GM12891 (cell line): Measurements from ENCODE around the gene HLA-DOA.

Experiments
- DNase-seq: peaks from one replicate; pipeline ENCODE4 v3.0.0; 2011; ENCODE audit warnings: low spot score; ENCODE audit not compliant: insufficient read length
- FAIRE-seq: peaks from 2 replicates; lab custom pipeline; 2011; peaks lifted over from hg19 to GRCh38; lab: Jason Lieb, UNC
- PAX5 ChIP-seq: IDR thresholded peaks from 2 replicates; pipeline ENCODE4 v1.6.1; 2011; ENCODE audit warnings: low read length, moderate library complexity, mild to moderate bottlenecking; ENCODE audit not compliant: insufficient read depth, severe bottlenecking
- POLR2A ChIP-seq: IDR thresholded peaks from 2 replicates; pipeline ENCODE4 v1.6.1; 2011; ENCODE audit warnings: low read depth, low read length, control low read depth
- POLR2AphosphoS5 ChIP-seq: IDR thresholded peaks from 2 replicates; pipeline ENCODE4 v1.6.1; 2011; ENCODE audit warnings: low read depth, low read length, control low read depth
- POU2F2 ChIP-seq: IDR thresholded peaks from 2 replicates; pipeline ENCODE4 v1.6.1; 2011; ENCODE audit warnings: low read depth, mild to moderate bottlenecking, control low read depth, low read length, moderate library complexity
- SPI1 ChIP-seq: IDR thresholded peaks from 2 replicates; pipeline ENCODE4 v1.6.1; 2011; ENCODE audit warnings: low read depth, low read length, control low read depth
- TAF1 ChIP-seq: IDR thresholded peaks from 2 replicates; pipeline ENCODE4 v1.6.1; 2011; ENCODE audit warnings: low read depth, low read length, control low read depth

The HLA-DOA gene

DNA sequence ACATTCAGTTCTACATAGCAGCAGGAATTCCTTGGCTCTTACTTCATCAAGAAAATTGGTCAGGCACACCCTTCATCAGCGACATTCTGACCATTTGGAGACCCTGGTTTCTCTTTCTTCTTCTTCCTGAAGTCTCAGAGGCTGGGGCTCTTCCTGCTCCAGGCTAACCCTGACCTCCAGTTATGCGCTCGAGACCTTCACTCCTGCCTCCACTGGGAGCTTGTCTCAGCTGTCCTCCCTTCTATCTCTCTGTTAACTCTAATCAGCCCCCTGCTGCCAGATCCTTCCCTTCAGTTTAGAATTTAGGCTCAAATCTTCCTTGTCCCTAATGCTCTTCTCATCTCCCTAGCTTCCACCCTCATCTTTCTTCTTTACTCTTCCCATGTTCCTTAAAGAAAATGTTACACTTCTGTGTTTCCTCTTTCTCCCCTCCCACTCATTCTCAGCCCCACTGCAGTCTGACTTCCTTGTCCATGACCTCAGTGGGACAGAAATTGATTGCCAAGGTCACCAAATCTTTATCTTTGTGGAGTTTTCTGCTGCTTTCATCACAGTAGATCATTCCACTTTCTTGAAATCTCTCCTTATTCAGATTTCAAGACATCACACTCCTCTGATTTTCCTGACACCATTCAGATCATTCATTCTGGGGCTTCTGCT is 8.4 kb upstream of the HLA-DOA start:
- TF ChIP-seq SPI1 (peak; percentile 48; the same call in 1 of the 2 replicates), POLR2AphosphoS5 (no peak)
- FAIRE-seq = peak; percentile 79
- DNase-seq = no peak

DNA sequence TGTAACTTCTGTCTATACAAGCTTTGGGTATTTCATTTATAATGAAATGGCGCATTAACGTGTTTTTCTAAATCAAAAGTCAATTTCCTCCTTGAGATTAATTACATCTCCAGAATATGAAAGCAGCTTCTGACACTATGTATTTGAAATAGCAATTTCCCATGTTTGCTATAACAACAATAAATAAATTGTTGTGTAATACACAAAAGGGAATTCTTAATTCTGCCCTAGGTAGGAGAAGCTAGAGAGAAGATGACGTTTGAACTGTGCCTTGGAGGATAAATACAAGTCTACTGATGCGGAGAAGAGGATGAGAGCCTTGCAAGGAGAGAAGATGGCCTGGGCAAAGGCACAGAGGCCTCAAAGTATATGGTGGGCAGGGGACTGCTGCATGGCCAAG is 7.6 kb upstream of the HLA-DOA start:
- TF ChIP-seq POU2F2 = no peak
- no peak for TF ChIP-seq SPI1
- TF ChIP-seq POLR2A = no peak
- TF ChIP-seq PAX5 = no peak
- TF ChIP-seq TAF1 = no peak
- no peak for TF ChIP-seq POLR2AphosphoS5
- DNase-seq (no peak), FAIRE-seq (no peak)

DNA sequence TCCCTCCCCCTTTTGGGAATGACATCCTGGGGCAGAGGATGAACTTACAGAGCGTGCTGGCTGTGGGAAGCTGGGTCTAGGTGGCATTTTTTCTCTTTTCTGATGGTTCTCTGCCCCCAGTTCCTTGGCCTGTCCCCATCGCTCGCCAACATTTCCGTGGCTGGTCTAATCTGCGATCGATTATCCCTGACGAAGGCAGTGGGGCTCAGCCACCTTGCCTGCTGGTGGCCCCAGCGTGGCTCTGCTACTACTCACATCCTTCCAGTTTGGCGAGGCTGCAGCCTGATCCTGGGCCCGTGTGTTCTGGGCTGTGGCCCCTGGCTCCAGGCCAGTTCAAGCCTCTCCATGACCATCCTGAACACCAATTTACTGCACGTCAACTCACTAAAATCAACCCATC is 6.4 kb upstream of the HLA-DOA start:
- FAIRE-seq (peak; percentile 66), DNase-seq (no peak)
- TF ChIP-seq POU2F2 (no peak), POLR2A (no peak), TAF1 (no peak), POLR2AphosphoS5 (no peak), SPI1 (no peak), PAX5 (no peak)

DNA sequence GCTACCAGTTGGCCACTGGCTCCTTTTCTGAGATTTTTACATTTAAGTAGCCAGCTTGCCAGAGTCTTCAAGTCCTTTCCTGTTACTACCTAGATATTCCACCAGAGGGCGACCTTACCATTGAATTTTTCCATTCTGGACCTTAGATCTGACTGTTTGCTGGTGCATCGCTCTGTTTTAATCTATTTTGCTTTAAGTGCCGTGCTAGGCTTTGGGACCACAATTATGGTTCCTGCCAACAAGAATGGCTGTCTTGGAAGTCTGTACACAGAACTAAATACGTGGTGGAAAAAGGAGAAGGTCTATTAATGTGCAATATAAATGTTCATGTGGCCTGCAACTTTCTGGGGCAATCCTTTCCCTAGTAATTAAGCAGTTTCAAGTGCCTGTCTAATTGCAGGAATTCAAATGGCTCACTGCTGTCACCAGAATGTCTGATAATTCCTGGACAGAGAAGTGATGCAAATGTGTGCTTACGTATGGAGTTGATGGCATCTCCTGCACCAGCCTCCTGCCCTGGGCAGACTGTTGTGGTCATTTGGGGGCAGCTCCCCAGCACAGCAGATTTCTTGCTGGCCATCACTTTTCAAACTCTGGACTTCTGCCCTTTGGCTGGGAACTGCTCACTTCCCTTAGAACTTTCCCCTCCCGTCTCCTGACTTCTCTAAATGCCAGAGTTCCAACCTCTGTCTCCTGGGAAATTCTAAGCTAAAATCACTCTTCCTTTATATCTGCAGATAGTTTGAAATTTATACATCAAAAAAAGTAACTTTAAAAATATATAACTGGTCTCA is 5.6 kb upstream of the HLA-DOA start:
- peak; percentile 97 for FAIRE-seq
- peak; percentile 26 for DNase-seq

DNA sequence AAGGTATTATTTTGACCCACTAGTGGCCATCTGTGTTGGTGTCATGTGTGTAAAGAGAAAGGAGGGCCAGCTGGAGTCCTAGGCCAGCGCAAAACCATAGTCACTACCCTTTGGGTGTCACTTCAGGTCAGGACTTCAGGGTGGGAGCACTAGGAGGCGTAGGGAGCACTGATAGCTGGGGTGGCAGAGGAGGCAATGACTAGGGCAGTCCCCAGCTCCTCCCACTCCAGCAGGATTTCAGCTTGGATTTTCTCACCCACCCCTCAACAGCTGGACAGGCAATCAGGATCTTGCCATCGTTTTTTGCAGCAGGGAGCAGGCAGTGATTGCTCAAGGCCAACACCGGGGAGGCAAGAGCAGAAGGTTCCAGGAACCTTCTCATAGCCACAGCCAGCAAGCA is 4.2 kb upstream of the HLA-DOA start:
- no peak for TF ChIP-seq POLR2A
- TF ChIP-seq SPI1 = no peak
- no peak for TF ChIP-seq TAF1
- no peak for FAIRE-seq
- no peak for DNase-seq

More for the DNA sequence above, 5.6 kb upstream of the HLA-DOA start:
- no peak for TF ChIP-seq PAX5
- no peak for TF ChIP-seq POLR2A
- no peak for TF ChIP-seq TAF1
- no peak for TF ChIP-seq POU2F2
- TF ChIP-seq POLR2AphosphoS5 = no peak
- TF ChIP-seq SPI1 = no peak

DNA sequence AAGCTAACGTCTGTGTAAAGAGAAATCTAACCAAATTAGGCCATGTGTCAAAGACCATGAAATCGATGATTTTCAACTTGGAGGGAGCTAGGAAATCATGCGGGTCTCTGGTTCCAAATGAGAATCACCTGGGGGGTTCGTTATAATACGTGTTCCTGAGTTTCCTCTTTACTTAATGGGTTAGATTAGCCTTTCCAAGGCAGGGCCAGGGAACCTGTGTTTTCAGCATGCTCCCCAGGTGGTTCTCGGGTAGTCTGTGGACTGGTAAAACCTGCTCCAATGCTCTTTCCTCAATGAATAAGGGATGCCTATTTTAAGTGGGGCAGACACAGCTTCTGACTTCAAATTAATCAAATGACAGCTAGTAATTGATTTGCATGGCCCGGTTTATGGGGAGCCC is 965 bp upstream of the HLA-DOA start:
- TF ChIP-seq POLR2AphosphoS5 (no peak), TAF1 (no peak), PAX5 (no peak), POU2F2 (no peak), SPI1 (no peak), POLR2A (no peak)
- DNase-seq = no peak
- no peak for FAIRE-seq

DNA sequence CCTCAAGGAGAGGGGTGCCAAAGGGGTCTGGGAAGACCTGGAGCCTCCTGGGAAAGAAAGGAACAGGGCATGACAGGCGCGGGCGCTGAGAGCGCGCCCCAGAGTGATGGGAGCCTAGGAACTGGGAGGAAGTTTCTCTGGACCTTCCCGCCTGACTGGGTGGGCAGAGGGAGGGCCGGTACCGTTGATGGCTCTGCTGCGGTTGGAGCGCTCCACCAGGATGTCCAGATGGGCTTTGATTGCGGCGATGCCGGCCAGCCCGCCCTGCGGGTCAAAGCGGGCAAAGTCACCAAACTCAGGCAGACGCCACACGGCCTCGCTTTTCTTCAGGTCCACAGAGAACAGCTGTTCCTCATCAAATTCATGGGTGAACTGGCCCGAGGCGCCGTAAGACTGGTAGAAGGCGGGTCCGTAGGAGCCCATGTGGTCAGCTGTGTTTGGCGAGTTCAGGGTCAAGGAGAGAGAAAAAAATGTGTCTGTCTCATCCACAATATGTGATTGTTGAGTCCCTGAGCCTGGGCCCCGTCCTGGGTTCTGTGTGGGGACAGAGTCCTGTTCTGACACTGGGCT is 1.5 kb downstream of the HLA-DOA start:
- FAIRE-seq (no peak), DNase-seq (no peak)
- TF ChIP-seq POU2F2 (no peak), PAX5 (no peak), SPI1 (no peak), POLR2AphosphoS5 (no peak), TAF1 (no peak), POLR2A (no peak)

DNA sequence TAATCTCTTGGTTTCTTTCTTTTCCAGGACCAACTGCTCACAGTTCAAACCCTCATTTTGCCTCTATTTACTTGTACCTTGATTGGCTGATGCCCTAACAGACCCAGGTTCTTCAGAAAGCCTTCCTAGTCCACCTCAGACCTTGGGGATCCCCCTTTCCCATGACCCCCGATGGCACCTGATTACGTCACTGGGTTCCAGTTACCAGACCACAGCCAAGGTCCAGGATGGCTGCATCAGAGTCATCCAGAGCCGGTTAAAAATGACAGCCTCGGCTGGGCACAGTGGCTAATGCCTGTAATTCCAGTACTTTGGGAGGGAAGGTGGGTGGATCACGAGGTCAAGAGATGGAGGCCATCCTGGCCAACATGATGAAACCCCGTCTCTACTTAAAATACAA is 4.5 kb downstream of the HLA-DOA start:
- no peak for TF ChIP-seq POLR2A
- no peak for TF ChIP-seq PAX5
- no peak for TF ChIP-seq POLR2AphosphoS5
- TF ChIP-seq TAF1 = no peak
- TF ChIP-seq POU2F2 = no peak
- no peak for TF ChIP-seq SPI1
- no peak for DNase-seq
- FAIRE-seq = no peak

DNA sequence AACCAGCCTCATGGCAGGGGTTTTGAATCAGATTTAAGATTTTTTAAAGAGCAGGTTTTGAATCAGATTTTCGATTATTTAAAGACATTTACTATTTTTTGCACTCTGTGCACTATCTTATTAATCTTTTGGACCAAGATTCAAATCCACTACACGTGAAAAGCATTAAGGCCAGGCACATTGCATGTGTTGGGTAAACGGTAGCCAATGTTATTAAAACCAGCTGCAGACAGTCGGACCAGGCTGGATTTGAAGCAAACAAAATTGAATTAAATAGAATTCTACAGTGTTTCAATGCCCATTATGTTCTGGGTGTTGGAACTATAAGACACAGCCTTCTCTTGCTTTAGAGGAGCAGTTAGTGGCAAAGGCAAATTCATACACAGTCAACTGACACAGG is 7.7 kb downstream of the HLA-DOA start:
- TF ChIP-seq POLR2AphosphoS5 (no peak), POLR2A (no peak), TAF1 (no peak)
- no peak for FAIRE-seq

DNA sequence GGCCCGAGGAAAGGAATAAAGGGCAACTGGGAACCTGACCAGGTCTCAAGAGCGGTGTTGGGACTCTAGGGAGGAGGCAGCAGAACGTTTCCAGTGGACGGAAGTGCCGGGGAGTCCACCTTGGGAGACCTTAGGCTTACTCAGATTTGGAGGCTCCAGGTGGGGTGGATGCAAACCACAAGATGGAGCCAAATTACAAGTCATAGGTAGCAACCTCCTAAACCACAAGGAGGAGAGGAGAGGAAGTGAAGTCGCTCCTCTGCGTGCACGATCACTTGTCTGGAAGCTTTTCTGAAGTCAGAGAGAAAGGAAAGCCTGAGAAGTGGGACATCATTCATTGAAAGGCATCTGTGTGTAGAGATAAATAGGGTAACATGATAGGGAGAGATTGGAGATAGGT is 9.3 kb downstream of the HLA-DOA start:
- FAIRE-seq = peak; percentile 83
- DNase-seq = no peak
- TF ChIP-seq POU2F2 (no peak), POLR2A (no peak), POLR2AphosphoS5 (0 out of 2 replicates have a peak, but pooled peaks have one; percentile 23), SPI1 (peak; percentile 84)

More for the DNA sequence above, 7.7 kb downstream of the HLA-DOA start:
- no peak for DNase-seq
